ENCODE measurements around the gene GALNT17. TPM values are rescaled to one million over a fixed set of nuclear protein-coding genes. Genes with fewer than 3 reads are reported as not detected.
"Not testable (repeated sequence)": the region's sequence is repeated elsewhere in the genome, so short reads cannot be mapped to it uniquely, and the experiment has no call there.

Gene GALNT17
- total RNA-seq, 2 donors from 2014 or later: not detected

DNA sequence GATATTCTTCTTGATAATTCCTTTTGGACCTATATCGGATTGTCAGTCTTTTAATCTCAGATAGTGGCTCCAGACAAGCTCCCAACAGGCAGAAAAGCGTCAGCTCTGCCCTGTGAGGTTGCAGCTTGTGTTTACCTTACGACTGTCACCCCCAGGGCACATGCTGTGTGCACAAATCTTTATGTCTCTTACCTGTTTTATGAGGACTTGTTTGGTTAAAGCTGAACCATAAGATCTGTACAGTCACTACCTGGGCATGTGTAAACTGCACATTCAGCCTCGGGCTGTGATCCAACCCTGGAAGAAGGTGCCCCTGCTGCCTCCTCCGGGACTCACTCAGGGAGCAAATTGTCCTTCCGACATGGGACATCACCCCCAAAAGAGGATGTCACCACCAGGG, 119.8 kb downstream of the GALNT17 start:
- no peak for DNase-seq
- Mint-ChIP-seq H3K27ac (no peak overlapping the region), H3K9me3 (peaks cover 10% of the 10 kb centered on the region in 2 donors), H3K27me3 (ENCODE audit: low read depth) (no peaks in the 10 kb centered on the region), H3K4me1 (ENCODE audit: low read depth) (no peaks in the 10 kb centered on the region), H3K4me3 (no peak overlapping the region), H3K36me3 (ENCODE audit: insufficient read depth in 2 of 2) (no peaks in the 10 kb centered on the region)
- no peak for ATAC-seq (replicated peaks in 1 of 2)

DNA sequence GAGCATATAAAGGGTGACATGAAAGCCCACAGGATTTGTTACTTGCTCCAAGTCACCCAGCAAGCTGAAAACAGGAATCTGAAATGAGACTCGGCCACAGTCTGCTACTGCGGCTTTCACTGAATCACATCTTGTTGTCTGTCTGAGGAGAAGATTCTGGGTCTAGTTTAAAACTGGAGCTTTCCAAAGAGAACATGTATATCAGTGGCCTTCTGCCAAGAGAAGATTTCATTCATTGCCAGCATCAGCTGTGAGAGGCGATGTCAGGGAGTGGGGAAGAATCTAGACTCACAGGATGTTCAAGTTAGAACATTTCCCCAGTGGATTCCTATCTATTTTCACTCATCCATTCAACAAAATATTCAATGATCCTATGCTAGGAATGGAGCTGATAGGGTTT, 122.8 kb downstream of the GALNT17 start:
- Mint-ChIP-seq H3K27ac (no peak overlapping the region), H3K9me3 (peaks cover 12% of the 10 kb centered on the region in 2 donors), H3K36me3 (ENCODE audit: insufficient read depth in 2 of 2) (no peaks in the 10 kb centered on the region), H3K4me3 (no peak overlapping the region), H3K27me3 (ENCODE audit: low read depth) (no peaks in the 10 kb centered on the region), H3K4me1 (ENCODE audit: low read depth) (no peaks in the 10 kb centered on the region)
- no peak for DNase-seq
- ATAC-seq (replicated peaks in 1 of 2): no peak

DNA sequence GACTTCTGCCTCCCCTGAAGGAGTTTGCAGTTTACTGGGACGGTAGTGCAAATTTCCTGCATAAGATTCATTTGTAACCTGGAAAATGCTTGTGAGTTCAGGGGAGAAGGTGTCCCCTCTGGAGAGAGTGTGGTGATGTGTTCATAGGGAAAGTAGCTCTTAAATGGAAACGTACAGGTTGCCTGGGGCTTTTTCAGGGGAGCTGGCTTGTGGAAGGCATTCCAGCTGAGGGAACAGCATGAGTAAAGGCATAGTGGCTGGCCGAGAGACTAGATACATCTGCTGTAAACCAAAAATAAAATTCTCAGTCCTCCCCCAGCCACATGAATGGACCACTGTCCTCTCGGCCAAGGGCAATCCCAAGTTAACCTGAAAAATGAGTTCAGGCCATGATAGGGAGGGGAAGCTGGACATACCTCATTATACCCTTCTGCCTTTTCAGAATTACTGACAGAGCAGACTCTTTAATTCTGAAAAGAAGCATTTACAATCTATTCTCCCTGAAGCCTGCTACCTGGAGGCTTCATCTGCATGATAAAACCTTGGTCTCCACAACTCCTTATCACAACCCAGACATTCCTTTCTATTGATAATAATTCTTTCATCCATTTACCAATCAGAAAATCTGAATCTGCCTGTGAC, 123.7 kb downstream of the GALNT17 start:
- DNase-seq: no peak
- no peaks in the 10 kb centered on the region for H3K27me3 Mint-ChIP-seq (ENCODE audit: low read depth)
- H3K4me1 Mint-ChIP-seq (ENCODE audit: low read depth): no peaks in the 10 kb centered on the region
- peaks cover 12% of the 10 kb centered on the region in 2 donors for H3K9me3 Mint-ChIP-seq
- no peak overlapping the region for H3K27ac Mint-ChIP-seq
- H3K36me3 Mint-ChIP-seq (ENCODE audit: insufficient read depth in 2 of 2): no peaks in the 10 kb centered on the region
- H3K4me3 Mint-ChIP-seq: no peak overlapping the region
- ATAC-seq (replicated peaks in 1 of 2): no peak

DNA sequence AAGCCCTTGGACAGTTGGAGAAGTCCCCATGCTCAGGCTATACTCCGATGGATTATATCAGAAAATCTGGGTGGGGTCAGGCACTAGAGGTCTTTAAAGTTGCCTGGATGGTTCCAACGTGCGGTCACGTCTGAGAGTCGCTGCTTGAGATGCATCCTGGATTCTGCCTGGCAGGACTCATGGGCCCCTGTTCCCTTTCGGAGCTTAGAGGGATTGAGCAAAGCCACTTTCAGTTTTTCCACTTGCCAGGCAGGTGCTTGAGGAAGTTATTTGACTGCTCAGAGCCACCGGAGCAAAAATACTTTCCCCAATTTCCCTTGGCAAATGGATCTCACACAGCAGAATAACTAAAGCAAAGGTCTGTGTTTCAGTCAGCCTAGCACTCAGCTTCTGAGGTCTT, 129.1 kb downstream of the GALNT17 start:
- Mint-ChIP-seq H3K36me3 (ENCODE audit: insufficient read depth in 2 of 2) (no peaks in the 10 kb centered on the region), H3K4me3 (no peak overlapping the region), H3K27ac (no peak overlapping the region), H3K9me3 (peaks cover 10 to 18% of the 10 kb centered on the region in 2 donors), H3K4me1 (ENCODE audit: low read depth) (no peaks in the 10 kb centered on the region), H3K27me3 (ENCODE audit: low read depth) (no peaks in the 10 kb centered on the region)
- ATAC-seq (replicated peaks in 1 of 2): no peak
- DNase-seq: no peak

DNA sequence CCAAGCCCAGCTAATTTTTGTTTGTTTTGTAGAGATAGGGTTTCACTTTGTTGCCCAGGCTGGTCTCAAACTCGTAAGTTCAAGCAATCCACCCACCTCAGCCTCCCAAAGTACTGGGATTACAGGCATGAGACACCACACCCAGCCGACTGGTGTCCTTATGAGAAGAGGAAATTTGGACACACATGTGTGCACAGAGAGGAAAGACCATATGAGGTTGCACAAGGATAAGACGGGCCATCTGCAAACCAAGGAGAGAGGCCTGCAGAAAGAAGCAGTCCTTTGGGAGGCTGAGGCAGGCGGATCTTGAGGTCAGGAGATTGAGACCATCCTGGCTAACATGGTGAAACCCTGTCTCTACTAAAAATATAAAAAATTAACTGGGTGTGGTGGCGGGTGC, 130.9 kb downstream of the GALNT17 start:
- DNase-seq; H3K4me3 Mint-ChIP-seq; H3K27ac Mint-ChIP-seq; H3K27me3 Mint-ChIP-seq (ENCODE audit: low read depth); ATAC-seq (replicated peaks in 1 of 2); H3K36me3 Mint-ChIP-seq (ENCODE audit: insufficient read depth in 2 of 2); H3K4me1 Mint-ChIP-seq (ENCODE audit: low read depth): not testable (repeated sequence)
- H3K9me3 Mint-ChIP-seq: peaks cover 16 to 24% of the 10 kb centered on the region in 2 donors

DNA sequence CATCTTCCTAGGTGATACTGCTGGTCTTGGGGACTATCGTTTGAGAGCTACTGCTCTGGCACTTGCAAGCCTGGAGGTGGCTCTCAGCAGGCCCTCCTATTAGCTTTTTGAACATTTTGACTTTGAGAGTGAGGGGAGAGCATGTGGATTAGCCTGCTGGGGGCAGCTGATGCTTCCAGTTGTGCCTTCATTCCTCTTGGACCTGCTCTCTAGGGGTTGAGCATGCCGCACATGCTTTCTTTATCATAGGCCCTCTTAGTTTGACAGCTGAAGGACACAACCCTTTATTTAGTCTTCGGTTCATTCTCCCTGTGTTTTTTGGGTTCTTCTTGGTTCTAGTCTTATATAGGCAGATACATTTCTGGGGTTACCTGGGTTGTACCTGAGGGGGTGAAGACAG, 132.1 kb downstream of the GALNT17 start:
- ATAC-seq (replicated peaks in 1 of 2) (no peak), DNase-seq (no peak)
- H3K9me3 Mint-ChIP-seq: peaks cover 13 to 17% of the 10 kb centered on the region in 2 donors
- no peaks in the 10 kb centered on the region for H3K27me3 Mint-ChIP-seq (ENCODE audit: low read depth)
- no peaks in the 10 kb centered on the region for H3K4me1 Mint-ChIP-seq (ENCODE audit: low read depth)
- H3K36me3 Mint-ChIP-seq (ENCODE audit: insufficient read depth in 2 of 2): no peaks in the 10 kb centered on the region
- H3K27ac Mint-ChIP-seq: no peak overlapping the region
- no peak overlapping the region for H3K4me3 Mint-ChIP-seq

DNA sequence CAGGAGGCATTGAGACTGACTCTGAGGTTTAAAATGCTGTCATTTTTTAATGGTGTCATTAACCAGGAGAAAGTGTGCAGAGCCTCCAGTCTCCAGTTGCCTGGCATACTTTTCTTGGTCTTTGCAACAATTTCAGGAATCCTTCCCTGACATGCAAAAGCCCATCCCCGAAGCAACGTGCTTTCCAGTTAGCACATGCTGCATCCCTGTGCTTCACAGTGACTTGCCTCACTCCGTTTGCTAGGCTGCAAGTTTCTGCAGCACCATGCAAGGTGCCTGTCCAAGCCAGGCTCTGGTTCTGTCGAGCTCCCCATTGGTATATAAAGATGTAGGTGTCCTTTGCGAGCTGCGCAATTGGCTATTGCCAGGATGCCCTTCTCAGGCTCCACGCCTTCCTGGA, 135.0 kb downstream of the GALNT17 start:
- H3K36me3 Mint-ChIP-seq (ENCODE audit: insufficient read depth in 2 of 2): no peaks in the 10 kb centered on the region
- no peaks in the 10 kb centered on the region for H3K4me1 Mint-ChIP-seq (ENCODE audit: low read depth)
- H3K9me3 Mint-ChIP-seq: peaks cover 14 to 17% of the 10 kb centered on the region in 2 donors
- no peak overlapping the region for H3K4me3 Mint-ChIP-seq
- no peak overlapping the region for H3K27ac Mint-ChIP-seq
- DNase-seq (no peak), ATAC-seq (replicated peaks in 1 of 2) (no peak)
- no peaks in the 10 kb centered on the region for H3K27me3 Mint-ChIP-seq (ENCODE audit: low read depth)

DNA sequence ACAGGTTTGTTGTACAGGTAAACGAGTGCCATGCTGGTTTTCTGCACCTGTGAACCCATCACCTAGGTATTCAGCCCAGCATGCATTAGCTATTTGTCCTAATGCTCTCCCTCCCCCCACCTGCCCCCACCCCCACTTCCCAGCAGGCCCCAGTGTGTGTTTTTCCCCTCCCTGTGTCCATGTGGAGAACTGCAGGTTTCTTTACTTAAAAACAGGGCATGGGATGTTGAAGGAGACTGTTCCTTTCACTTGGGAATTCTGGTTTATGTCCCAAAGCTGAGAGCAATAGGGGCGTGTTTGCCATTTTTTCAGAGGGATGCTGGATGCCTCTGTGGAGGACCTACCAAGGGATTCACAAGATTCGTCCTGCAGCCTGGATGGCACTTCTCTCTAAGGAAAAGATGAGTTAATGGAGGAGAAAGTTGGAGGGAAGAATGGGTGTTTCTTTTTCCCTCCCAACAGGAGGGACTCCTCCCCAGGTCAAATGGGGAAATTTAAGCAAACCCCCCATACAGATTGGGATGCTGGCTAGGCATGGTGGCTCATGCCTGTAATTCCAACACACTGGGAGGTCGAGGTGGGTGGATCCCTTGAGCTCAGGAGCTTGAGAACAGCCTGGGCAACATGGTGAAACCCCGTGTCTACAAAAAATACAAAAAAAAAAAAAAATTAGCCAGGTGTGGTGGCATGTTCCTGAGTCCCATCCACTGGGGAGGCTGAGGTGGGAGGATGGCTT, 136.0 kb downstream of the GALNT17 start:
- ATAC-seq (replicated peaks in 1 of 2): no peak
- H3K27ac Mint-ChIP-seq: no peak overlapping the region
- no peak overlapping the region for H3K4me3 Mint-ChIP-seq
- peaks cover 14 to 18% of the 10 kb centered on the region in 2 donors for H3K9me3 Mint-ChIP-seq
- DNase-seq: no peak
- H3K36me3 Mint-ChIP-seq (ENCODE audit: insufficient read depth in 2 of 2): no peaks in the 10 kb centered on the region
- H3K27me3 Mint-ChIP-seq (ENCODE audit: low read depth): no peaks in the 10 kb centered on the region
- no peaks in the 10 kb centered on the region for H3K4me1 Mint-ChIP-seq (ENCODE audit: low read depth)

DNA sequence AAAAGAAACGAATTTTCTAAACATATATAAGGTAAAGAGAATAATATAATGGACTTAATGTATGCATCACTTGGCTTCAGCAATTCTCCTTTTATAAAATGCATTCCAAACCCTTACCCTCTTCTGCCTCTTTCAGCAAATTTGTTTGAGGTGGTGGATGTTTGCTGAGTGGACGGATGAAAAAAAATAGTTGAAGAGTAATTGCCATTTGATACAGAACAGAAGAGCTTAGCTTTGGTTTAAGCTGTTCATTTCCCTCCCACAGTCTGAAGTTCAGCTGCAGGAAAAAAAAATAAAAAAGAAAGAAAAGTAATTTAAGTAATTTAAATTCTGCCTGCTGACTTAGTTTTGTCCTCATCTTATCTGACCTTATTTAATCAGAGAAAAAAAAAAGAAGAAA, 138.6 kb downstream of the GALNT17 start:
- Mint-ChIP-seq H3K27ac (no peak overlapping the region), H3K4me3 (no peak overlapping the region), H3K36me3 (ENCODE audit: insufficient read depth in 2 of 2) (no peaks in the 10 kb centered on the region), H3K27me3 (ENCODE audit: low read depth) (no peaks in the 10 kb centered on the region), H3K9me3 (peaks cover 11 to 13% of the 10 kb centered on the region in 2 donors), H3K4me1 (ENCODE audit: low read depth) (no peaks in the 10 kb centered on the region)
- DNase-seq: no peak
- no peak for ATAC-seq (replicated peaks in 1 of 2)

DNA sequence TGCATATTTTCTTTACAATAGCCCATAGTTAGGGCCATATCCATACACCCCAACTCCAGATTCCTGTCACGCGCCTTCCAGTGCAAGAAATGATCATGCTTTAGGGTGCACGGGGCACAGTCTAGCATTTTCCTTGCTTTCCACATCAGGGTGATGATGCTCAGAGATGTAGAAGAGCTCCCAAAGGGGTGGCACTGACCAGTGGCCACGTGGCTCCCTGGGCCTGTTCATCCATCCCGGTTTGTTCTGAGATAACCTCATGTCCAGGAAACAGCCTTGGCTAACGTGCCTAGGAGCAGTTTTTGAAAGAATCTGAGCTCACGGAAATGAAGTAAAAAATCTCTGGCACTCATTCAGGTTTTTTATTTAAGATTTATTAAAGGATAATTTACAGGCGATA, 139.3 kb downstream of the GALNT17 start:
- Mint-ChIP-seq H3K36me3 (ENCODE audit: insufficient read depth in 2 of 2) (no peaks in the 10 kb centered on the region), H3K4me1 (ENCODE audit: low read depth) (no peaks in the 10 kb centered on the region), H3K4me3 (no peak overlapping the region), H3K27ac (no peak overlapping the region), H3K9me3 (peaks cover 10% of the 10 kb centered on the region in 2 donors), H3K27me3 (ENCODE audit: low read depth) (no peaks in the 10 kb centered on the region)
- ATAC-seq (replicated peaks in 1 of 2): no peak
- DNase-seq: no peak

DNA sequence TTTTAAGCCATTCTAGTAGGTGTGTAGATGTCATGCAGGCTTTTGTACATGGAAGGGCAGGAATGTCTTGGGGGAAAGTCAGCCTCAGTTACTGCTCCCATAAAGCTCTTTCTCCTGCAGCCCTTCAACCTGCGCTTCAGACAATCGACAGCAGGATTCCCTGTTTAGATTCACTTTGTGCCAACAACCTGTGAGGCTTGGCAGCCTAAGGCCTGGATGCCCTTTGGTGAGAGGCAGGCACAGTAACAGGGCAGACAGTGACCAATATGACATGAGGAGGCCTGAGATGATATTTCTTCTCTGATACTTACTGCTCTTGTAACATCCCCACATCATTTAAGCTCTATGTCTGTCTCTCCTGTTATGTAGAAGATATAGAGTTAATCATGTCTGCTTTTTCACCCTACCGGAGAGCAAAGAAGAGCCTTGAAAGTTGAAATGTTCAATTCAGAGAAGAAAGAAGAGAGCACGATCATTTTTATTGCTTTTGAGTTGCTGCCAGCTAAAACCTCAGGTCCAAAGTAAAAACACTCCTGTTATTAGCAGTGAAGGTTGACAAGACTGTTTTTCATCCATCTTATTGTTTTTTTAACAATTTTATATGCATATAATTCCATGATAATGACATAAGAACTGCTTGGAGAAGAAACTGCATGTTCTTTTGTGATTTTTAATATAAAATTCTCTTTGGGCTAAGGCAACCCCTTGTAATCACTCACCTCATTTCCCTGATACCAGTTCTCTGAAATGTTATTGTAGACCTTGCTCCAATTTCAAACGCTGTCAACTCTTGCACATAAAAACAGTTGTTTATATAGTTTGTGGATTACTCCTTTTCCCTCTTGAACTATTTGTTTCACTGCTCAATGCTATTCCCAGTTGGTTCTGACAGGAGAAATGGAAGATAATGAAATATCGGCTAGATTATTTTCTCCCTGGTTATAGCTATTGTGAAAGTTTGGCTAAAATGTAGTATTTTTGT, 140.9 kb downstream of the GALNT17 start:
- no peaks in the 10 kb centered on the region for H3K27me3 Mint-ChIP-seq (ENCODE audit: low read depth)
- H3K9me3 Mint-ChIP-seq: peaks cover 5 to 6% of the 10 kb centered on the region in 2 donors
- no peaks in the 10 kb centered on the region for H3K36me3 Mint-ChIP-seq (ENCODE audit: insufficient read depth in 2 of 2)
- H3K27ac Mint-ChIP-seq: no peak overlapping the region
- H3K4me3 Mint-ChIP-seq: no peak overlapping the region
- DNase-seq: no peak
- no peaks in the 10 kb centered on the region for H3K4me1 Mint-ChIP-seq (ENCODE audit: low read depth)
- ATAC-seq (replicated peaks in 1 of 2): no peak

DNA sequence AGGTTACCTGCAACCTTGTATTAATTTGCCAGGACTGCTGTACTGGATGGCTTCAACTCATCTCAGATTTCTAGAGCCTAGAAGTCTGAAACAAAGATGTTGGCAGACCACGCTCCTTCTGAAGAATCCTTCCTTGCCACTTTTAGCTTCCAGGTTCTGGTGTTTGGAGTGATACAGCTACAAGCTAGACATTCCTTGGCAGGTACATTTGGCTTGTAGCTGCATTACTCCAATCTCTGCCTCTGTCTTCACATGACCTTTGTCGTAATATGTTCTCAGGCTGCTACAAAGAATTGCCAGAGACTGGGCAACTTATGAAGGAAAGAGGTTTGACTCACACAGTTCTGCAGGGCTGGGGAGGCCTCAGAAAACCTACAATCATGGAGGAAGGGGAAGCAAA, 146.3 kb downstream of the GALNT17 start:
- Mint-ChIP-seq H3K36me3 (ENCODE audit: insufficient read depth in 2 of 2) (no peaks in the 10 kb centered on the region), H3K27ac (no peak overlapping the region), H3K9me3 (peaks cover 4 to 16% of the 10 kb centered on the region in 2 donors), H3K4me3 (no peak overlapping the region), H3K4me1 (ENCODE audit: low read depth) (no peaks in the 10 kb centered on the region), H3K27me3 (ENCODE audit: low read depth) (no peaks in the 10 kb centered on the region)
- ATAC-seq (replicated peaks in 1 of 2) (no peak), DNase-seq (no peak)

DNA sequence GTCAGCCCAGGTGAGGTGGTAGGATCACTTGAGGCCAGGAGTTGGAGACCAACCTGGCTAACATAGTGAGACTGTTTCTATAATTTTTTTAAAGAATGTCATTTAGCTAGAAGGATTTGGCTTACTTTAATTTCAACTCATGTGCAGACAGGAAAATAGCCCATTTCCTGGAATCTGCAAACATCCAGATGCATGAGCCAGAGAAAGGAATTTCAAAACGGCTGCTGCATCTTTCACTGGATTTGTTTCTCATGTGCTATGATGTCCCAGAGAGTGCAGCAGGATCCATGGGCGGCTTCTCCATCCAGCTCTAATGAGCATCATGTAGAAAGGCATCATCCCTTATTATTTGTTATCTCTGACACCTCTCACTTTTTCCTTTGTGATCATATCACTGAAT, 149.3 kb downstream of the GALNT17 start:
- H3K36me3 Mint-ChIP-seq (ENCODE audit: insufficient read depth in 2 of 2): no peaks in the 10 kb centered on the region
- ATAC-seq (replicated peaks in 1 of 2) (no peak), DNase-seq (no peak)
- H3K27me3 Mint-ChIP-seq (ENCODE audit: low read depth): no peaks in the 10 kb centered on the region
- H3K4me1 Mint-ChIP-seq (ENCODE audit: low read depth): no peaks in the 10 kb centered on the region
- no peak overlapping the region for H3K4me3 Mint-ChIP-seq
- H3K9me3 Mint-ChIP-seq: peaks cover 2 to 16% of the 10 kb centered on the region in 2 donors
- H3K27ac Mint-ChIP-seq: no peak overlapping the region
